Heart left ventricle (tissue), 13 donors: Measurements from ENCODE around the gene GRIPAP1.

Experiments
- POLR2A ChIP-seq, 2 donors: fragments of 450-650 bp; IDR thresholded peaks; one replicate each; pipeline ENCODE4 v1.6.1; 2017; ENCODE audit warnings: antibody characterized with exemption in 2 of 2, mild to moderate bottlenecking in 2 of 2, moderate library complexity in 2 of 2
- TF ChIP-seq, protein P1 (sequence below), 12 donors: fragments of 200-600 bp; sonication (generic) in 4 of 12; IDR thresholded peaks; one replicate each; pipeline versions ENCODE4 v1.5.0 to v1.8.0; 2018 to 2022; ENCODE audit warnings: antibody characterized with exemption in 12 of 12, mild to moderate bottlenecking in 5 of 12
- donor health status: ischemic (EF 13 %, LVEDD 7.1; RV severe dilation, severe dysfunction).
- donor health status: DM: no; HTN: yes; CAD: no.
- donor health status: DM: no; HTN: no; CAD: no.
- donor health status: ischemic (EF 25% LVEDD 6.9; RV normal size, moderate dysfunction).
- donor health status: ischemic (EF 25% LVEDD 5.7; RV mildly dilated, moderate dysfunction).
- donor health status: ischemic (EF 35%, LVEDD 5.7; RV mildly dilated, moderate dysfunction).
- donor health status: nonischemic (EF 11% LVEDD 7.7; RV severe dilation, severe dysfunction).
- donor health status: DM: yes; HTN: yes; CAD: no.
- donor health status: PGD.
- donor health status: ischemic (EF 29% LVEDD 5.4; RV normal size, mild dysfunction).
- donor health status: nonischemic (EF 23%, LVEDD 6.1; RV moderate dilation, normal function).

DNA sequence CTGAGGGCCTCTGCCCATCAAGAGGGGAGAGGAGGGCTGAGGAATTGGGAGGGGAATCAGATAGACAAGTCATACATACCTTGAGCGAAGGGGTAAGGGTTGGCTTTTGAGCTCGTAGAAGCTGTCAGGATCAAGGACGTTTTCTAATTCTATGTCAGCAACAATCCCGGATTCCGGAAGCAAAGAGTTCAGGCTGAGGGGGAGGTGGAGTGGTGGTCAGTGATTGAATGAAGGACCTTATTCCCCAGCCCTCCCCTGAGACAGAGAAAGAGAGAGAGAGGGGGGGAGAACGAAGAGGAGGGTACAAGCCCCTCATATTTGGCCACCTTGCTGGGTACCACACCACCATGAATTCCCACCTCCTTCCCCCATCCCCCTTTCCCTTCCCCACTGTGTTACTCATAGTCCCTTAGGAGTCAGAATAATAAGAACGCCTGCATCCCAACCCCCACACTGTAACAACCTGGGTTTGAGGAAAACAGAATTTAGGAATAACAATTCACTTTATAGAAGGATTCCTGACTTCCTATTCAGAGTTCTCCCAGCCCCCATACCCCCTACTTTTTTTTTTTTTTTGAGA, 38.4 kb upstream of the GRIPAP1 start:
- TF ChIP-seq, protein P1, sequence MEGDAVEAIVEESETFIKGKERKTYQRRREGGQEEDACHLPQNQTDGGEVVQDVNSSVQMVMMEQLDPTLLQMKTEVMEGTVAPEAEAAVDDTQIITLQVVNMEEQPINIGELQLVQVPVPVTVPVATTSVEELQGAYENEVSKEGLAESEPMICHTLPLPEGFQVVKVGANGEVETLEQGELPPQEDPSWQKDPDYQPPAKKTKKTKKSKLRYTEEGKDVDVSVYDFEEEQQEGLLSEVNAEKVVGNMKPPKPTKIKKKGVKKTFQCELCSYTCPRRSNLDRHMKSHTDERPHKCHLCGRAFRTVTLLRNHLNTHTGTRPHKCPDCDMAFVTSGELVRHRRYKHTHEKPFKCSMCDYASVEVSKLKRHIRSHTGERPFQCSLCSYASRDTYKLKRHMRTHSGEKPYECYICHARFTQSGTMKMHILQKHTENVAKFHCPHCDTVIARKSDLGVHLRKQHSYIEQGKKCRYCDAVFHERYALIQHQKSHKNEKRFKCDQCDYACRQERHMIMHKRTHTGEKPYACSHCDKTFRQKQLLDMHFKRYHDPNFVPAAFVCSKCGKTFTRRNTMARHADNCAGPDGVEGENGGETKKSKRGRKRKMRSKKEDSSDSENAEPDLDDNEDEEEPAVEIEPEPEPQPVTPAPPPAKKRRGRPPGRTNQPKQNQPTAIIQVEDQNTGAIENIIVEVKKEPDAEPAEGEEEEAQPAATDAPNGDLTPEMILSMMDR (IDR thresholded peaks at IDR 0.05) = no peak
- no peak for TF ChIP-seq POLR2A (IDR thresholded peaks at IDR 0.05)
